K562 (cell line): ENCODE data around the gene CIB1. TPM values are rescaled to one million over a fixed set of nuclear protein-coding genes. Genes with fewer than 3 reads are reported as not detected.
A peak's percentile ranks its signal among the peaks of the same experiment; 100 is the strongest.

Experiments used
- DACH1 ChIP-seq: fragments of 450-650 bp; IDR thresholded peaks from 2 replicates; pipeline ENCODE4 v1.6.1; 2018; ENCODE audit not compliant: partially characterized antibody
- EZH2 ChIP-seq: IDR thresholded peaks from 2 replicates; pipeline ENCODE4 v1.6.1; 2012; ENCODE audit warnings: low read depth, mild to moderate bottlenecking, inconsistent platforms, low read length, borderline replicate concordance
- FIP1L1 ChIP-seq: fragments of 200-400 bp; formaldehyde crosslinking; IDR thresholded peaks from 2 replicates; pipeline ENCODE4 v1.6.1; 2018; ENCODE audit warnings: mild to moderate bottlenecking, low read depth, low read length; ENCODE audit not compliant: poor library complexity, severe bottlenecking
- FOS ChIP-seq: IDR thresholded peaks from 3 replicates; pipeline ENCODE4 v1.6.1; 2011; ENCODE audit not compliant: insufficient read length; ENCODE audit errors: extremely low read depth
- HDGF ChIP-seq: fragments of 450-650 bp; IDR thresholded peaks from 2 replicates; pipeline ENCODE4 v1.6.1; 2016
- MYC ChIP-seq, 2 experiments: fragments of 250-450 bp in 1 of 2; sonication (Bioruptor Pico) in 1 of 2; IDR thresholded peaks; 2 replicates each; pipeline versions ENCODE4 v1.5.1 to v1.6.1; 2012 to 2021; ENCODE audit warnings: low read depth in 2 of 2, borderline replicate concordance in 1 of 2, improper control_type of control experiment in 1 of 2, low read length in 1 of 2, mild to moderate bottlenecking in 1 of 2, moderate library complexity in 1 of 2
- PHB ChIP-seq: fragments of 250-450 bp; sonication (Bioruptor Pico); IDR thresholded peaks from 2 replicates; pipeline ENCODE4 v1.5.0; 2021
- POLR3G ChIP-seq: IDR thresholded peaks from 2 replicates; pipeline ENCODE4 v1.6.1; 2011; ENCODE audit not compliant: insufficient read length, insufficient replicate concordance; ENCODE audit errors: extremely low read depth
- SNRNP70 ChIP-seq: fragments of 200-400 bp; formaldehyde crosslinking; optimal IDR thresholded peaks from 2 replicates; pipeline ENCODE3; 2017; ENCODE audit warnings: low read depth, low read length
- STAT5B ChIP-seq: fragments of 250-450 bp; sonication (Bioruptor Pico); IDR thresholded peaks from 2 replicates; pipeline ENCODE4 v1.8.0; 2021; ENCODE audit warnings: mild to moderate bottlenecking, inconsistent platforms
- ZNF224 ChIP-seq: sonication (generic); formaldehyde crosslinking; IDR thresholded peaks from 2 replicates; pipeline ENCODE4 v1.8.0; 2022; ENCODE audit warnings: mild to moderate bottlenecking, missing genetic modification reagents
- ZNF282 ChIP-seq: sonication (generic); formaldehyde crosslinking; IDR thresholded peaks from 2 replicates; pipeline ENCODE4 v1.8.1; 2023; ENCODE audit warnings: missing genetic modification reagents
- ZNF407 ChIP-seq: fragments of 450-650 bp; IDR thresholded peaks from 2 replicates; pipeline ENCODE4 v1.6.1; 2016; ENCODE audit warnings: low read depth
- ZNF431 ChIP-seq: sonication (generic); formaldehyde crosslinking; IDR thresholded peaks from 2 replicates; pipeline ENCODE4 v1.8.0; 2022; ENCODE audit warnings: mild to moderate bottlenecking, missing genetic modification reagents
- ZNF668 ChIP-seq: fragments of 250-450 bp; sonication (Bioruptor Pico); IDR thresholded peaks from 2 replicates; pipeline ENCODE4 v1.8.0; 2022; ENCODE audit warnings: mild to moderate bottlenecking, inconsistent platforms
- ZNF76 ChIP-seq: fragments of 250-450 bp; sonication (Bioruptor Pico); IDR thresholded peaks from 2 replicates; pipeline ENCODE4 v1.4.0; 2020; ENCODE audit warnings: mild to moderate bottlenecking, moderate library complexity, borderline replicate concordance
- polyA plus RNA-seq, 8 experiments: library from polyadenylated mRNA; depleted of rRNA in 4 of 8; stranded (reverse) in 5 of 8; unstranded in 3 of 8; fragments of >200 nt; fragmentation: Nextera tagmentation in 2 of 8; fragmentation: Illumina TruSeq in 1 of 8; extraction: Ambion mirVana in 2 of 8; extraction: Trizol in 1 of 8; gene quantifications; 2 replicates each; pipeline versions ENCODE4 v1.2.1 to v1.2.3, GENCODE V29; 2011 to 2014; ENCODE audit warnings: inconsistent platforms in 1 of 8, missing spikeins in 1 of 8
- total RNA-seq, 7 experiments: library from RNA; depleted of rRNA in 6 of 7; stranded (reverse); fragments of >200 nt in 6 of 7; fragmentation: Illumina TruSeq in 2 of 7; extraction: Trizol in 2 of 7; gene quantifications; 2 replicates each; pipeline versions ENCODE4 v1.2.1 to v1.2.3, GENCODE V29; 2011 to 2021; ENCODE audit warnings: low replicate concordance in 1 of 7
- TF ChIP-seq, protein P1 (sequence below): sonication (generic); formaldehyde crosslinking; IDR thresholded peaks from 2 replicates; pipeline ENCODE4 v1.8.1; 2022; ENCODE audit warnings: missing genetic modification reagents
- TF ChIP-seq, protein P2 (sequence below): sonication (generic); formaldehyde crosslinking; IDR thresholded peaks from 2 replicates; pipeline ENCODE4 v1.8.1; 2023; ENCODE audit warnings: mild to moderate bottlenecking, missing genetic modification reagents
- TF ChIP-seq, protein P3 (sequence below): sonication (generic); formaldehyde crosslinking; IDR thresholded peaks from 2 replicates; pipeline ENCODE4 v1.9.0; 2022; ENCODE audit warnings: mild to moderate bottlenecking, missing genetic modification reagents

The CIB1 gene
- total and polyA plus RNA-seq, 9 of the 15 experiments (the other 6 are each of a cell fraction or from before 2014, with no cell fraction given): 14.9 to 136 (median 64.5) TPM

DNA sequence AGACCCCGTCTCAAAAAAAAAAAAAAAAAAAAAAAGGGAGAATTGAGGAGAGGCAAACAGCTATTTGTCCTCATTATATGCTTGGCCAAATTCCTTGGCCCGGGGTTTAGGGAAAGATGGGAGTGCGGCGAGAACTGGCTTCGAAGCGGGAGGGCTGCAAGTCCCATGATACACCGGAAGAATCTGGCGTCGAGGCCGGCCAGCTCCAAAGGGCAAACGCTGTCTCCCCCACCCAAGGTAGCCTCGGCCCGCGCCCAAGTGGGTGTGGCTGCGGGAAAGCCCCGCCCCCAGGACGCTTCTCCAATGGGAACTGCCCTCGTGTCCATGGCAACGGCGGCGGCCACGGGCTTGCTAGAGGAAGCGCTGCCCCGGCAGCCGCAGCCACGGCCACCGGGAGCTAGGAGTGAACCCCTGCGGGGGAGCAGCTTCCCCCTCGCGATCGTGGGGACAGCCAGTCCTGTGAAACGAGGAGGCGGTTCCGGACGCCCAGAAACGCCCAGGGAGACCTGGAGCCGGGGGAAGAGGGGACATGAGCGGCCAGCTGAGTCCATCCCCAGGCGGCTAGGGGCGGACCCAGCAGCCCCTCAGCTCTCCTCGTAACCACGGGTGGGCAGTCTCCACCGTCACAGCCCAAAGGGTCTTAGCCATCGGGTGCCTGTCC is 15.6 kb upstream of the CIB1 start, which contains the start of gene TTLL13 (continued):
- TF ChIP-seq ZNF431 (CRISPR knock-in tag) (no peak), FIP1L1 (no peak), POLR3G (no peak), ZNF76 (CRISPR knock-in tag) (no peak), DACH1 (no peak), HDGF (no peak), STAT5B (CRISPR knock-in tag) (no peak), ZNF224 (no peak), ZNF282 (CRISPR knock-in tag) (no peak), PHB (CRISPR knock-in tag) (no peak), ZNF407 (no peak), SNRNP70 (no peak), MYC (IDR thresholded peaks at IDR 0.05; ENCODE audit: low read depth, low read length) (no peak), MYC (CRISPR knock-in tag; IDR thresholded peaks at IDR 0.05; ENCODE audit: borderline replicate concordance, low read depth) (no peak), ZNF668 (CRISPR knock-in tag) (no peak), FOS (no peak), EZH2 (no peak)
- TF ChIP-seq, protein P1, sequence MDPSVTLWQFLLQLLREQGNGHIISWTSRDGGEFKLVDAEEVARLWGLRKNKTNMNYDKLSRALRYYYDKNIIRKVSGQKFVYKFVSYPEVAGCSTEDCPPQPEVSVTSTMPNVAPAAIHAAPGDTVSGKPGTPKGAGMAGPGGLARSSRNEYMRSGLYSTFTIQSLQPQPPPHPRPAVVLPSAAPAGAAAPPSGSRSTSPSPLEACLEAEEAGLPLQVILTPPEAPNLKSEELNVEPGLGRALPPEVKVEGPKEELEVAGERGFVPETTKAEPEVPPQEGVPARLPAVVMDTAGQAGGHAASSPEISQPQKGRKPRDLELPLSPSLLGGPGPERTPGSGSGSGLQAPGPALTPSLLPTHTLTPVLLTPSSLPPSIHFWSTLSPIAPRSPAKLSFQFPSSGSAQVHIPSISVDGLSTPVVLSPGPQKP (CRISPR knock-in tag): no peak
- TF ChIP-seq, protein P2, sequence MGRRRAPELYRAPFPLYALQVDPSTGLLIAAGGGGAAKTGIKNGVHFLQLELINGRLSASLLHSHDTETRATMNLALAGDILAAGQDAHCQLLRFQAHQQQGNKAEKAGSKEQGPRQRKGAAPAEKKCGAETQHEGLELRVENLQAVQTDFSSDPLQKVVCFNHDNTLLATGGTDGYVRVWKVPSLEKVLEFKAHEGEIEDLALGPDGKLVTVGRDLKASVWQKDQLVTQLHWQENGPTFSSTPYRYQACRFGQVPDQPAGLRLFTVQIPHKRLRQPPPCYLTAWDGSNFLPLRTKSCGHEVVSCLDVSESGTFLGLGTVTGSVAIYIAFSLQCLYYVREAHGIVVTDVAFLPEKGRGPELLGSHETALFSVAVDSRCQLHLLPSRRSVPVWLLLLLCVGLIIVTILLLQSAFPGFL (CRISPR knock-in tag): no peak
- TF ChIP-seq, protein P3, sequence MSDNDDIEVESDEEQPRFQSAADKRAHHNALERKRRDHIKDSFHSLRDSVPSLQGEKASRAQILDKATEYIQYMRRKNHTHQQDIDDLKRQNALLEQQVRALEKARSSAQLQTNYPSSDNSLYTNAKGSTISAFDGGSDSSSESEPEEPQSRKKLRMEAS (CRISPR knock-in tag): peak; percentile 54
